BLaER1 treated with 17β-estradiol and CSF1 and Interleukin-3, amounts not matched to agents 10 nM and 100 nM (cell line): ENCODE data around the gene ANKRD55.

Source experiments
- H3K27ac ChIP-seq, 11 experiments: shearing (Covaris generic); formaldehyde crosslinking; 2 replicates each; pipeline ENCODE4 v1.8.1; 2022
- H3K27me3 ChIP-seq, 11 experiments: shearing (Covaris generic); formaldehyde crosslinking; 2 replicates each; pipeline ENCODE4 v1.8.1; 2022
- H3K36me3 ChIP-seq, 11 experiments: shearing (Covaris generic); formaldehyde crosslinking; 2 replicates each; pipeline ENCODE4 v1.8.1; 2022
- H3K4me1 ChIP-seq, 10 experiments: shearing (Covaris generic); formaldehyde crosslinking; 2 replicates each; pipeline ENCODE4 v1.8.1; 2022
- H3K4me2 ChIP-seq, 11 experiments: shearing (Covaris generic); formaldehyde crosslinking; 2 replicates each; pipeline ENCODE4 v1.8.1; 2022
- H3K4me3 ChIP-seq, 10 experiments: shearing (Covaris generic); formaldehyde crosslinking; 2 replicates each; pipeline ENCODE4 v1.8.1; 2022
- H3K9ac ChIP-seq, 11 experiments: shearing (Covaris generic); formaldehyde crosslinking; 2 replicates each; pipeline ENCODE4 v1.8.1; 2022
- H3K9me3 ChIP-seq, 11 experiments: shearing (Covaris generic); formaldehyde crosslinking; replicated peaks in 1 of 11; 2 replicates each; pipeline ENCODE4 v1.8.1; 2022
- H4K20me1 ChIP-seq, 11 experiments: shearing (Covaris generic); formaldehyde crosslinking; 2 replicates each; pipeline ENCODE4 v1.8.1; 2022
- Cebpa-rat ChIP-seq, 11 experiments: shearing (Covaris generic); IDR thresholded peaks; 2 replicates each; pipeline ENCODE4 v1.8.1; 2022

Gene ANKRD55

GRCh38 chr5:56078278-56079156 lies 154.6 kb downstream of the ANKRD55 start:
- Histone ChIP-seq H3K4me2 (peak overlapping the region; percentile 53 to 94 (median 68)), H3K36me3 (no peaks in the 10 kb centered on the region), H4K20me1 (no peaks in the 10 kb centered on the region), H3K4me3 (peak overlapping the region in 1 of 10 experiments; percentile 9; a peak in 2 of 20 replicates), H3K4me1 (peaks cover 32 to 48% (median 41%) of the 10 kb centered on the region in 10 experiments), H3K9ac (peak overlapping the region in 1 of 11 experiments; percentile 10; a peak in 1 of 22 replicates), H3K27me3 (no peaks in the 10 kb centered on the region), H3K27ac (peak overlapping the region in 5 of 11 experiments; percentile 1 to 41 (median 14); a peak in 6 of 22 replicates), H3K9me3 (peaks cover 0 to 8% (median 4%) of the 10 kb centered on the region in 11 experiments; a peak in 15 of 22 replicates)
- no peak for TF ChIP-seq Cebpa-rat (IDR thresholded peaks at IDR 0.05)

GRCh38 chr5:56077796-56078233 lies 155.3 kb downstream of the ANKRD55 start:
- H3K36me3 ChIP-seq: no peaks in the 10 kb centered on the region
- H3K4me3 ChIP-seq: no peak overlapping the region
- H3K4me2 ChIP-seq: peak overlapping the region; percentile 53 to 94 (median 68)
- H3K9ac ChIP-seq: no peak overlapping the region
- TF ChIP-seq Cebpa-rat (IDR thresholded peaks at IDR 0.05): no peak
- peaks cover 32 to 48% (median 41%) of the 10 kb centered on the region in 10 experiments for H3K4me1 ChIP-seq
- H3K27me3 ChIP-seq: no peaks in the 10 kb centered on the region
- H3K9me3 ChIP-seq: 0 out of 22 replicates have a peak, but pooled peaks cover 0 to under 1% (median 0%) of the 10 kb centered on the region in 11 experiments
- peak overlapping the region in 5 of 11 experiments; percentile 1 to 48 (median 26); a peak in 7 of 22 replicates for H3K27ac ChIP-seq
- no peaks in the 10 kb centered on the region for H4K20me1 ChIP-seq

- Histone ChIP-seq H3K27me3 (no peaks in the 10 kb centered on the region), H3K9me3 (no peaks in the 10 kb centered on the region), H3K9ac (no peak overlapping the region), H3K27ac (no peak overlapping the region), H3K4me1 (peaks cover 36 to 59% (median 51%) of the 10 kb centered on the region in 10 experiments), H3K4me3 (no peak overlapping the region), H3K4me2 (no peak overlapping the region), H3K36me3 (no peaks in the 10 kb centered on the region), H4K20me1 (no peaks in the 10 kb centered on the region)
- no peak for TF ChIP-seq Cebpa-rat (IDR thresholded peaks at IDR 0.05)
Observed at GRCh38 chr5:56076486-56076885, 156.6 kb downstream of the ANKRD55 start.

- no peaks in the 10 kb centered on the region for H3K9me3 ChIP-seq
- no peak overlapping the region for H3K27ac ChIP-seq
- no peaks in the 10 kb centered on the region for H3K27me3 ChIP-seq
- H3K4me1 ChIP-seq: peaks cover 43 to 61% (median 52%) of the 10 kb centered on the region in 10 experiments
- H3K9ac ChIP-seq: no peak overlapping the region
- H3K4me2 ChIP-seq: 0 out of 22 replicates have a peak overlapping the region, but pooled peaks of 1 of the 11 experiments have one; percentile 24
- H3K36me3 ChIP-seq: no peaks in the 10 kb centered on the region
- TF ChIP-seq Cebpa-rat (IDR thresholded peaks at IDR 0.05): no peak
- H3K4me3 ChIP-seq: no peak overlapping the region
- no peaks in the 10 kb centered on the region for H4K20me1 ChIP-seq
Observed at GRCh38 chr5:56075361-56075760, 157.8 kb downstream of the ANKRD55 start.

- Histone ChIP-seq H3K4me2 (peak overlapping the region in 1 of 11 experiments; percentile 85; a peak in 1 of 22 replicates), H4K20me1 (no peaks in the 10 kb centered on the region), H3K4me1 (peaks cover 35 to 57% (median 40%) of the 10 kb centered on the region in 10 experiments), H3K27me3 (0 out of 22 replicates have a peak, but pooled peaks cover 0 to 4% (median 0%) of the 10 kb centered on the region in 11 experiments), H3K36me3 (no peaks in the 10 kb centered on the region), H3K9ac (no peak overlapping the region), H3K27ac (no peak overlapping the region), H3K9me3 (no peaks in the 10 kb centered on the region), H3K4me3 (no peak overlapping the region)
- no peak for TF ChIP-seq Cebpa-rat (IDR thresholded peaks at IDR 0.05)
Observed at GRCh38 chr5:56072863-56073766, 160.0 kb downstream of the ANKRD55 start.

- Histone ChIP-seq H3K27me3 (0 out of 22 replicates have a peak, but pooled peaks cover 0 to 4% (median 0%) of the 10 kb centered on the region in 11 experiments), H3K4me3 (peak overlapping the region in 2 of 10 experiments; percentile 8 to 29; a peak in 1 of 20 replicates), H3K9ac (peak overlapping the region; percentile 21 to 65 (median 44); a peak in 15 of 22 replicates), H3K4me2 (peak overlapping the region; percentile 68 to 96 (median 83)), H3K9me3 (no peaks in the 10 kb centered on the region), H3K36me3 (no peaks in the 10 kb centered on the region), H4K20me1 (no peaks in the 10 kb centered on the region), H3K4me1 (peaks cover 28 to 57% (median 31%) of the 10 kb centered on the region in 10 experiments), H3K27ac (peak overlapping the region; percentile 56 to 78 (median 66); a peak in 21 of 22 replicates)
- TF ChIP-seq Cebpa-rat (IDR thresholded peaks at IDR 0.05): no peak
Observed at GRCh38 chr5:56071470-56071869, 161.7 kb downstream of the ANKRD55 start.

GRCh38 chr5:56070851-56071465 lies 162.2 kb downstream of the ANKRD55 start:
- Histone ChIP-seq H3K4me1 (peaks cover 28 to 57% (median 31%) of the 10 kb centered on the region in 10 experiments), H3K36me3 (no peaks in the 10 kb centered on the region), H3K9me3 (no peaks in the 10 kb centered on the region), H3K27ac (peak overlapping the region; percentile 56 to 78 (median 67); a peak in 21 of 22 replicates), H3K4me2 (peak overlapping the region; percentile 68 to 96 (median 83)), H4K20me1 (no peaks in the 10 kb centered on the region), H3K4me3 (peak overlapping the region in 4 of 10 experiments; percentile 3 to 26 (median 10); a peak in 3 of 20 replicates), H3K9ac (peak overlapping the region in 9 of 11 experiments; percentile 21 to 65 (median 44); a peak in 12 of 22 replicates), H3K27me3 (0 out of 22 replicates have a peak, but pooled peaks cover 0 to 4% (median 0%) of the 10 kb centered on the region in 11 experiments)
- no peak for TF ChIP-seq Cebpa-rat (IDR thresholded peaks at IDR 0.05)
